UCSD-AML1 (cell line): ENCODE data around the gene FCRLB.
"Not testable (repeated sequence)": the region's sequence is repeated elsewhere in the genome, so short reads cannot be mapped to it uniquely, and the experiment has no call there.

Experiments used
- DNase-seq: peaks from one replicate; lab custom pipeline; 2025; ENCODE audit not compliant: unreplicated experiment; lab: John Stamatoyannopoulos, UW

Gene FCRLB

DNA sequence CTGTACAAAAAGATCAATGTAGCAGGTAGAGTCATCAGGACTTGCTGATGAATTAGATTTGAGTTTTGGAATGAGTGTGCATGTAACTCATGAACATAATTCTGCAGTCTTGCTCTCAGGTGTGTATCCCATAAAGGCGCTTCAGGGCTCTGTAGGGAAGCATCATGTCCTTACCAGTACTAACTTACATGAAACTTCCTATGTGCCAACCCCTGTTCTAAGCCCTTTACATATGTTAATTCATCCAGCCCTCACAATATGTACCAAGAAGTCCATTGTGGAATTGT is 2.1 kb upstream of the FCRLB start:
- no peak for DNase-seq

- no peak for DNase-seq
Observed at GRCh38 chr1:161720422-161720821, 922 bp upstream of the FCRLB start.

DNA sequence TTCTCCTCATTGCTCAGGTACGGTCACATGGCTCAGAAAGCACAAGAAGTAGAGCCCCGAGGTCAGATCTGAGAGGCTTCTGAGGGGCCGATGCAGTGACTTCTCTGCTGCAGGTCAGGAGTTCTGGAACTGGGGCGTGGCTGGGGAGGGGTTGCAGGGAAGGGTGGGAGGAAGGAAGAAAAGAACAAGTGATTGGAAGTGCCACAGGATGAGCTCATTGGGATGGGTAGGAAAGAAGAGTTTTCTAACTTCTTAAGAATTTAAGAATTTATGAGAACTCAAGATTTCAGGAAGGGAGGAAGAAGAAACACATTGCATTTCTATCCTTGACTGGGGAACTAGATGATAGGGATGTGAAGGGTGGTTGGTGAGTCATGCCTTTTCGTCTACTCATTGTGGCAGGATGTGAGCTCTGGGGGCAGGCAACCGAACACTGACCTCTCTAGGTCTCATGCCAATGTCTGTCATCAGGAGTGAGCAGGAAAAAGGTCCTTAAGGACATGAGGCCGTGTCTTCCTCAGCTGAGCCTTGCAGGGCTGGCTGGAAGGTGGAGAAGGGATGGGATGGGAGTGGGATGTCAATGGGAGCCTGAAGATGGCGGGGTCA is 497 bp downstream of the FCRLB start:
- peak; percentile 42 for DNase-seq

DNA sequence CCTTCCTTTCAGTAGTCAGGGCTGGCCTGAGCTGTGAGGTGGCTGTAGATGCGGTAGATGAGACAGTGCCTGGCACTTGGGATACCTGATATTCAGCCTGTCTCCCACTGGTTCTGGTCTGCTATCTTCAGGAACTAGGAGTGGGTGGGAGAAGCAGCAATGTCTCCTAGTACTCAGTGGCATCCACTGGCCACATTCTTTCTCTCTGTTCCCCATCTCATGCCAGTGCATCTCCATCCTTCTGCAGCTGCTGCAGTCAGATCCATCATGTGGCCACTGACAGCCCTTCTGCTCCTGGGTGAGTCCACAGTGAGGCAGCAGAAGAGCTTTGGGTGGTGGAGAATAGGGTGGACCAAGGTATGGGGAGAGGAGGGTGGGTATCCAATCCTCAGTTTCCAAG is 1.1 kb downstream of the FCRLB start:
- no peak for DNase-seq

DNA sequence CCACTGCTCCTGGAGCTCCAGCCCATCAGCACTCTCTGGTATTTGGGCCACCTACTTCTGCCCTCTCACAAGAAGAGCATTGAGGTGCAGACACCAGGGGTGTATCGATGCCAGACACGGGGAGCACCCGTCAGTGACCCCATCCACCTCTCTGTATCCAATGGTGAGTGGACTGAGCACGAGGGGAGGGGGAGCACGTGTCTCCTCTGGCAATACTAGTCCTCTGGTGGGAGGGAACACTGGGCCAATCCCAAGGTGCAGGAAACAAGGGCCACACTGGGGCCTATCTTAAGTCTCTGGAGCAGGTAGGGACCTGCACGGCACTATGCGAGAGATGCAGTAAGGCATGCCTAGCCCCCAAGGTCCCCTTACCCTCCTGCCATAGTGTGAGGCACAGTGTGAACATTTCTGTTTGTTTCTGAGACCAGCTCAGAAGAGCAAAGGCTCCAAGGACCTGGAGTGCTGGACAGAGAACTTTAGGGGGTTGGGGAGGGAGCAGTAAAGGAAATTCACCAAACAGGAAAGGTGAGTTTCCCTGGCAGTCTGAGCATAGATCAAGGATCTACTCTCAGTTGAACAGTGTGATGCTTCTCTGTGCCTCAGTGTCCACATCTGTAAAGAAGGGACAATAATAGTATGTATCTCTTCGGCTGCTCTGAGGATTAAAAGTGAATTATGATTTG is 2.3 kb downstream of the FCRLB start:
- no peak for DNase-seq

- not testable (repeated sequence) for DNase-seq
Observed at GRCh38 chr1:161725258-161725907, 4.0 kb downstream of the FCRLB start.

GRCh38 chr1:161725908-161726472 is 4.6 kb downstream of the FCRLB start:
- DNase-seq = peak; percentile 69

DNA sequence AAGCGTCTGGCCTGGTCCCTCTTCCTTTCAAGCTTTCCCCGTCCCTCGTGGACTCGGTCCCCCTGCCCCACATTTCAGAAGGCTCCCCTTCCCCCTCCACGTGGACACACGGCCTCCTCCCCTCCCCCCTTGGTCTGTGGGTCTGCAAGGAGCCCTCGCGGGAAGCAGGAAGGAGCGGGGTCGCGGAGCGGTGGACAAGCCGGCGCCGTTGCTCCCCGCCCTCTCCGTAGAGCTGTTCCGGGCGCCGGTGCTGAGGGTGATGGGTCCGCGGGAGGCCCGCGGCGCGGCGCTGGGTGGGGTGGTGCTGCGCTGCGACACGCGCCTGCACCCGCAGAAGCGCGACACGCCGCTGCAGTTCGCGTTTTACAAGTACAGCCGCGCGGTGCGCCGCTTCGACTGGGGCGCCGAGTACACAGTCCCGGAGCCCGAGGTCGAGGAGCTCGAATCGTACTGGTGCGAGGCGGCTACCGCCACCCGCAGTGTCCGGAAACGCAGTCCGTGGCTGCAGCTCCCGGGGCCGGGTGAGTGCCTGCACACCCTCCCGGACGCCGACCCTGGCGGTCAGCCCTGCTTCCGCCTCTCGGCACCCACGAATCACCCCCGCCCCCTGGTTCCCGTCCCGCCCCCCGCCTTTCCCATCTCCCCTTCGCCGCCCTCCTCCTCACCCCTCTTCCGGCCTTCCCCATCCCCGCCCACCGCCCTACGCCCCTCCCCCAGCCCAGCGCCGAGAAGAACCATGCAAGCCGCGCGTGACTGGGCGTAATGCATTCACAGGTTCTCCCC is 5.3 kb downstream of the FCRLB start:
- peak; percentile 88 for DNase-seq

DNA sequence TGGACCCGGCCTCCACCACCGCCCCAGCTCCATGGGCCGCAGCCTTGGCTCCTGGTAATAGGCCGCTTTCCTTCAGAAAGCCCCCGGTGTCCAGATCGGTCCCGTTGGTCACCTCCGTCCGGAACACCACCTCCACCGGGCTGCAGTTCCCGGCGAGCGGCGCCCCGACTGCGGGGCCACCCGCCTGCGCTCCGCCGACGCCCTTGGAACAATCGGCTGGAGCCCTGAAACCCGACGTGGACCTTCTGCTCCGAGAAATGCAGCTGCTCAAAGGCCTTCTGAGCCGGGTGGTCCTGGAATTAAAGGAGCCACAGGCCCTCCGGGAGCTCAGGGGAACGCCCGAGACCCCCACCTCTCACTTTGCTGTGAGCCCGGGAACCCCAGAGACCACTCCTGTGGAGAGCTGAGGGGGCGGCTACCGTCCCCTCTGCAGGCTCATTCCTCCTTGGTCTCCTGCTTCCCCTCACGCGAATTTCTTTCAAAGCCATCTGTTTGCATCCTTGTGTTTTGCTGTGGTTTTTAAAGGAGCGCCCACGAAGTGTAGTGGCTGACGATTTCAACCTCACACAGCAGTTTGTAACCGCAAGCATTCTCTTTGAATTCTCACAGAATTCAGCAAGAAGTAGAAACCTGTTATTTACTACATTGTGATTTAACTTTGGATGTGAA is 6.0 kb downstream of the FCRLB start:
- DNase-seq = peak; percentile 60

- DNase-seq = no peak
Observed at GRCh38 chr1:161728376-161729226, 7.3 kb downstream of the FCRLB start.

GRCh38 chr1:161730050-161730564 is 8.8 kb downstream of the FCRLB start:
- no peak for DNase-seq

DNA sequence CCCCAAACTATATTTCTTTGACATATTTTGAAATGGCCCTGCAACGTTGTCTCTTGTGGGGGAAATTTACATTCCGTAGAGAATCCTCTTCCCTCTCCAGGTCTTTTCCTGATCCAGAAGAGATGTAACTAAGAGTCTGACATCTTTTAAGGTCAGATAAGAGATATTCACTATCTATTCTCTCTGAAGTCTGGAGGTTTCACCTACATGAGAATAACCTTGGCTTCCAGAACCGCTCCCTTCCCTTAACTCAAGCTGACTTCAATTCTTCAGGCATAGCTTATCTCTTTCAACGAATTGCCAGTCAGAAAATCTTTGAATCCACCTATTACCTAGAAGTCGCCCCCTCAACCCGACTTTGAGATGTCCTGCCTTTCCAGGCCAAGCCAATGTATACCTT is 9.9 kb downstream of the FCRLB start:
- no peak for DNase-seq

GRCh38 chr1:161731981-161732718 is 10.8 kb downstream of the FCRLB start:
- DNase-seq = no peak

DNA sequence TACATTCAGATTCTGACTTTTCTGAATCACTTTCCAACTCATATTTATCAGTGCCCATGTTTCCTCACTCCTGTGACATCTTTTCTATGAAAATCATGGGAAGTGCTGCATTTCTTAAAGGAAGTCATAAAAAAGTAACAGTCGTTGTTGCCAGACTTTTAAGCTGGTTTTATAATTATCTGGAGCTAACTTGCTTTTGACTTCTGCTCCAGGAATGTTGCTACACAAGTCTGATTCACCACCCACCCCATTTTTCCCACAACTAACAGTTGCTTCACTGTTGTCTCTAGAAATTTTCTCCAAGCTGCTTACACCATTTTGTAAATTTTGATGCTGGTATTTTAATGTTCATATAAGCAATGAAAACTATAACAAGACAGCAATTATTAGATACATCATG is 12.2 kb downstream of the FCRLB start:
- no peak for DNase-seq

GRCh38 chr1:161735837-161736236 is 14.5 kb downstream of the FCRLB start:
- DNase-seq = no peak

- DNase-seq = no peak
Observed at GRCh38 chr1:161736335-161736969, 15.1 kb downstream of the FCRLB start.

- no peak for DNase-seq
Observed at GRCh38 chr1:161737625-161738024, 16.3 kb downstream of the FCRLB start.

DNA sequence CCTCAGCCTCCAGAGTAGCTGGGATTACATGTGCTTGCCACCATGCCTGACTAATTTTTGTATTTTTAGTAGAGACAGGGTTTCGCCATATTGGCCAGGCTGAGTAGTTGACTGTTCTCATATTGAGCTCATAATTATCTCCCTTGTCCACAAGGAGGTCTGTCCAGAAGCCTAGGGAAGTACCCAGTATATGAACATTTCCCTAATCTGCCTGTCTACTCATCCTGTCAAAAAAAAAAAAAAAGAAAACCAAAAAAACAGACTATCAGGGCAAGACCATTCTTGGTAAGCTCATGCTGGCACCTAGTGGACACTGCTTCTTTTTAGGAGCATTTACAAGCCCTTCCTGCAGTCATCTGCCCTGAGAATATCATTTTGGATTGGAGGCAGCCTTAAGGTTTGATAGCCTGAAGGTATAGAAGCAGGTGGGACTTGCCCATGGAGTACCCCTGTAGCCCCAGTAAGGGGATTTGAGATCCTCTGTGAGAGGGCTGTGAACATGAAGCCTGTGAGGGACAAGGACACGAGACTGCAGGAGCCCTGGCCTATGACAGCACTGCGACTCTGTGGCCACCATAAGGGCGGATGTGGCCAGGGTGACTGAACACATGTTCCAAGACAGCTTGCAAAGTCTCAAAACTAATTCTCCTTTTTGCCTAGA is 17.4 kb downstream of the FCRLB start:
- peak; percentile 83 for DNase-seq
